H1 (cell line): ENCODE data around the gene MED17. TPM values are rescaled to one million over a fixed set of nuclear protein-coding genes. Genes with fewer than 3 reads are reported as not detected.
"Not testable (repeated sequence)": the region's sequence is repeated elsewhere in the genome, so short reads cannot be mapped to it uniquely, and the experiment has no call there.

Experiments used
- CTCF ChIA-PET: fragments of 300-600 bp; sonication (Branson Sonifier 250); formaldehyde crosslinking; loops from one replicate; lab custom pipeline; 2021; ENCODE audit not compliant: partially characterized antibody; lab: Charles Lee
- POLR2A ChIA-PET: fragments of 300-600 bp; sonication (Branson Sonifier 250); formaldehyde crosslinking; loops from one replicate; lab custom pipeline; 2021; ENCODE audit warnings: inconsistent platforms; ENCODE audit not compliant: partially characterized antibody; lab: Charles Lee
- DNase-seq, 2 experiments: peaks; one replicate each; pipeline versions ENCODE4 v3.0.0 to v3.0.0-alpha.2; 2010 to 2022; ENCODE audit warnings: low spot score in 2 of 2, low read depth in 1 of 2, mixed read lengths in 1 of 2
- FAIRE-seq: peaks from 2 replicates; lab custom pipeline; 2011; peaks lifted over from hg19 to GRCh38; lab: Jason Lieb, UNC
- H2AFZ ChIP-seq: 2 replicates; pipeline ENCODE4 v1.8.1; 2012; ENCODE audit warnings: low read length, inconsistent platforms
- H2AK5ac ChIP-seq: 2 replicates; pipeline ENCODE4 v1.6.1; 2013; ENCODE audit warnings: low read depth, low read length
- H2BK120ac ChIP-seq: replicated peaks from 2 replicates; pipeline ENCODE3; 2013; ENCODE audit warnings: low read depth, low read length, inconsistent platforms
- H2BK12ac ChIP-seq: 2 replicates; pipeline ENCODE4 v1.6.1; 2013; ENCODE audit warnings: low read depth, low read length
- H2BK15ac ChIP-seq: 2 replicates; pipeline ENCODE4 v1.6.1; 2013; ENCODE audit warnings: low read length
- H2BK20ac ChIP-seq: 2 replicates; pipeline ENCODE4 v1.6.1; 2013; ENCODE audit warnings: low read length
- H2BK5ac ChIP-seq: 2 replicates; pipeline ENCODE4 v1.6.1; 2013; ENCODE audit warnings: low read depth, low read length
- H3K14ac ChIP-seq: 2 replicates; pipeline ENCODE4 v1.6.1; 2013; ENCODE audit warnings: inconsistent platforms; ENCODE audit not compliant: insufficient read length
- H3K18ac ChIP-seq: 2 replicates; pipeline ENCODE4 v1.6.1; 2013; ENCODE audit warnings: low read length; ENCODE audit errors: extremely low read depth
- H3K23ac ChIP-seq: 2 replicates; pipeline ENCODE4 v1.6.1; 2013; ENCODE audit warnings: inconsistent platforms; ENCODE audit not compliant: insufficient read length
- H3K23me2 ChIP-seq: 2 replicates; pipeline ENCODE4 v1.6.1; 2013; ENCODE audit warnings: low read depth, low read length
- H3K27ac ChIP-seq: 2 replicates; pipeline ENCODE4 v1.6.1; 2011; ENCODE audit warnings: low read depth, low read length, inconsistent platforms
- H3K27me3 ChIP-seq, 4 experiments: replicated peaks in 1 of 4; 1 replicate in 1 of 4; 2 replicates in 3 of 4; pipeline versions ENCODE4 v1.6.1 to v1.8.1; 2011 to 2013; ENCODE audit warnings: low read length in 3 of 4, mild to moderate bottlenecking in 3 of 4, inconsistent platforms in 2 of 4, mixed read lengths in 2 of 4, moderate library complexity in 1 of 4; ENCODE audit not compliant: control insufficient read depth in 3 of 4, insufficient read depth in 3 of 4; ENCODE audit errors: extremely low read depth in 1 of 4
- H3K36me3 ChIP-seq, 4 experiments: 2 replicates each; pipeline versions ENCODE4 v1.6.1 to v1.8.1; 2011 to 2013; ENCODE audit warnings: mild to moderate bottlenecking in 4 of 4, low read length in 3 of 4, moderate library complexity in 2 of 4, control low read depth in 1 of 4, inconsistent platforms in 1 of 4; ENCODE audit not compliant: insufficient read depth in 4 of 4, control insufficient read depth in 2 of 4
- H3K4ac ChIP-seq: replicated peaks from 2 replicates; pipeline ENCODE3; 2013; ENCODE audit warnings: low read length, low read depth, mixed read lengths, inconsistent platforms; ENCODE audit not compliant: insufficient read length
- H3K4me1 ChIP-seq, 4 experiments: replicated peaks in 1 of 4; 1 replicate in 1 of 4; 2 replicates in 3 of 4; pipeline versions ENCODE4 v1.6.1 to v1.8.1; 2011 to 2013; ENCODE audit warnings: low read length in 3 of 4, inconsistent platforms in 2 of 4, mixed read lengths in 1 of 4; ENCODE audit not compliant: insufficient read depth in 4 of 4, control insufficient read depth in 3 of 4
- H3K4me2 ChIP-seq, 2 experiments: 2 replicates each; pipeline versions ENCODE4 v1.6.1 to v1.8.1; 2011 to 2013; ENCODE audit warnings: low read depth in 2 of 2, low read length in 2 of 2, control low read depth in 1 of 2, inconsistent platforms in 1 of 2, mild to moderate bottlenecking in 1 of 2; ENCODE audit not compliant: insufficient read depth in 1 of 2
- H3K4me3 ChIP-seq, 4 experiments: fragments of 200-600, 300-600 bp in 1 of 4; sonication (generic), shearing (Covaris generic), sonication (Bioruptor Twin) in 1 of 4; 2 replicates each; pipeline versions ENCODE4 v1.5.1 to v1.8.1; 2011 to 2016; ENCODE audit warnings: low read length in 4 of 4, low read depth in 3 of 4, control low read depth in 2 of 4, inconsistent platforms in 2 of 4, mild to moderate bottlenecking in 2 of 4, mixed read lengths in 1 of 4, moderate library complexity in 1 of 4; ENCODE audit not compliant: insufficient read depth in 2 of 4; ENCODE audit errors: extremely low read depth in 1 of 4
- H3K56ac ChIP-seq: replicated peaks from 2 replicates; pipeline ENCODE3; 2013; ENCODE audit warnings: low read depth, mild to moderate bottlenecking, mixed read lengths, low read length, inconsistent platforms; ENCODE audit not compliant: insufficient read length
- H3K79me1 ChIP-seq: 2 replicates; pipeline ENCODE4 v1.6.1; 2013; ENCODE audit warnings: low read depth, low read length, control low read depth
- H3K79me2 ChIP-seq, 2 experiments: 2 replicates each; pipeline versions ENCODE4 v1.6.1 to v1.8.1; 2012 to 2013; ENCODE audit warnings: low read length in 2 of 2, mild to moderate bottlenecking in 2 of 2, inconsistent platforms in 1 of 2; ENCODE audit not compliant: insufficient read depth in 2 of 2, control insufficient read depth in 1 of 2
- H3K9ac ChIP-seq, 4 experiments: replicated peaks in 1 of 4; 1 replicate in 1 of 4; 2 replicates in 3 of 4; pipeline versions ENCODE4 v1.6.1 to v1.8.1; 2011 to 2013; ENCODE audit warnings: low read depth in 3 of 4, low read length in 3 of 4, control low read depth in 2 of 4, mild to moderate bottlenecking in 2 of 4, moderate library complexity in 2 of 4, inconsistent platforms in 1 of 4; ENCODE audit errors: extremely low read depth in 1 of 4
- H3K9me3 ChIP-seq, 2 experiments: 2 replicates each; pipeline versions ENCODE4 v1.6.1 to v1.8.1; 2012 to 2013; ENCODE audit warnings: mild to moderate bottlenecking in 2 of 2, moderate library complexity in 2 of 2, control low read depth in 1 of 2, inconsistent platforms in 1 of 2, low read depth in 1 of 2, low read length in 1 of 2, mixed read lengths in 1 of 2; ENCODE audit not compliant: insufficient read depth in 2 of 2
- H4K20me1 ChIP-seq, 2 experiments: replicated peaks in 1 of 2; 2 replicates each; pipeline versions ENCODE3 to v1.8.1; 2011 to 2013; ENCODE audit warnings: inconsistent platforms in 2 of 2, low read length in 2 of 2, mild to moderate bottlenecking in 1 of 2; ENCODE audit not compliant: insufficient read depth in 2 of 2, control insufficient read depth in 1 of 2
- H4K5ac ChIP-seq: 2 replicates; pipeline ENCODE4 v1.6.1; 2013; ENCODE audit warnings: low read length, low read depth, mixed read lengths, inconsistent platforms; ENCODE audit not compliant: insufficient read length
- H4K8ac ChIP-seq: 2 replicates; pipeline ENCODE4 v1.8.0; 2013; ENCODE audit warnings: mild to moderate bottlenecking, moderate library complexity, low read length, inconsistent platforms; ENCODE audit not compliant: insufficient read depth; ENCODE audit errors: extremely low read depth
- H4K91ac ChIP-seq: replicated peaks from 2 replicates; pipeline ENCODE3; 2013; ENCODE audit warnings: low read length, mixed read lengths, inconsistent platforms; ENCODE audit not compliant: insufficient read length
- WGBS, 2 experiments: shearing (Covaris generic) in 1 of 2; methylation state at CpG; one replicate each; pipeline versions ENCODE4 v1.1.6 to v1.1.7; 2013 to 2015; ENCODE audit warnings: low lambda C conversion rate in 2 of 2, mixed read lengths in 2 of 2, inconsistent platforms in 1 of 2, low coverage in 1 of 2, missing lambda C conversion rate in 1 of 2; ENCODE audit not compliant: insufficient replicate concordance in 2 of 2, insufficient coverage in 1 of 2, insufficient read length in 1 of 2; ENCODE audit errors: extremely low coverage in 1 of 2, missing lambda C conversion rate in 1 of 2; 5-methylcytosine and 5-hydroxymethylcytosine counted together
- polyA plus RNA-seq, 7 experiments: library from polyadenylated mRNA; depleted of rRNA in 3 of 7; stranded (reverse) in 5 of 7; unstranded in 2 of 7; fragments of >200 nt in 5 of 7; fragments of 200-250 nt in 2 of 7; gene quantifications; 1 replicate in 5 of 7; 2 replicates in 1 of 7; 4 replicates in 1 of 7; pipeline versions ENCODE4 v1.2.1 to v1.2.3, GENCODE V29; 2011 to 2013; ENCODE audit warnings: missing spikeins in 2 of 7, mixed read lengths in 2 of 7
- total RNA-seq: library from RNA; stranded (reverse); fragmentation: NEBNext Ultra II Directional; extraction: Animal tissue kit (Norgen Biotek cat#: 25700); gene quantifications from 2 replicates; pipeline ENCODE4 v1.2.1, GENCODE V29; 2021

The MED17 gene
- total and polyA plus RNA-seq, 2 of the 8 experiments (the other 6 are each of a cell fraction or from before 2014, with no cell fraction given): 8.8 to 33.7 TPM

- H3K23me2 ChIP-seq, H3K14ac ChIP-seq, DNase-seq, H3K79me2 ChIP-seq, H4K91ac ChIP-seq, H3K4ac ChIP-seq, H4K8ac ChIP-seq, H3K4me1 ChIP-seq, H3K4me2 ChIP-seq, H2BK12ac ChIP-seq, H4K20me1 ChIP-seq, H3K4me3 ChIP-seq, H3K79me1 ChIP-seq, H3K56ac ChIP-seq, H2AK5ac ChIP-seq, H4K5ac ChIP-seq, FAIRE-seq, H2AFZ ChIP-seq, H2BK120ac ChIP-seq, H3K27ac ChIP-seq, H3K23ac ChIP-seq, H2BK15ac ChIP-seq, H3K27me3 ChIP-seq, H2BK5ac ChIP-seq, H3K9me3 ChIP-seq, H3K9ac ChIP-seq, H2BK20ac ChIP-seq, H3K18ac ChIP-seq: not testable (repeated sequence)
- WGBS, 2 experiments: 91% methylated on average over 4 of the region's 4 CpGs; no CpG with 5 or more reads in 1 of the 2 experiments
- CTCF ChIA-PET: interaction anchor here (1.1 kb wide), 1 partner anchor 13 kb away, joined by 3 read pairs; no protein-coding TSS in a partner anchor
- H3K36me3 ChIP-seq: peaks cover 4 to 58% (median 30%) of the 10 kb centered on the region in 4 experiments
- POLR2A ChIA-PET: interaction anchor here (1.3 to 4.5 kb wide), 4 partner anchors 9 to 25 kb away, joined by 3 to 23 read pairs (median 6); partner anchors contain the start of genes C11orf54, MED17 and TAF1D
These were observed 25.0 kb upstream of the MED17 start for GRCh38 chr11:93759123-93759522.
